ENCODE results near the gene PDXDC1.
"Not testable (repeated sequence)": the region's sequence is repeated elsewhere in the genome, so short reads cannot be mapped to it uniquely, and the experiment has no call there.

PDXDC1 gene

DNA sequence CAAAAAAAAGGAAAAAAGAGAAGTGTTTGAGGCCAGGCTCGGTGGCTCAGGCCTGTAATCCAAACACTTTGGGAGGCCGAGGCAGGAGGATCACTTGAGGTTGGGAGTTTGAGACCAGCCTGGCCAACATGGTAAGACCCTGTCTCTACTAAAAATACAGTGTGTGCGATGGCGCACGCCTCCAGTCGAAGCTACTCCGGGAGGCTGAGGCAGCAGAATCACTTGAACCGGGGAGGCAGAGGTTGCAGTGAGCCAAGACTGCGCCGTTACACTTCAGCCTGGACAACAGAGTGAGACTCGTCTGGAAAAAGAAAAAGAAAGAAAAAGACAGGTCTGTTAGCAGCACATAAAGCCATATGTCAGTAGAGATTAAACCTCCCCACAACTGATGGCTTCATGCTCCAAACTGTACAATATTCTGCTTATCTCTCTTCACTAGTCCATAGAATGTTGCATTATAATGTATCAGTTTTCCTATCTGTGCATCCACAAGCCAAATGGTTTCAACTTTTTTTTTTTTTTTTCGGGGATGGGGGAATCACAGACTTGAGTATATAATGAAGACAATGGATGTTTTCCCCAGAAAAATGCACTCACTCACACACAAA is 3.1 kb upstream of the PDXDC1 start:
- DNase-seq (ENCODE audit: extremely low read depth in 1 of 2, low read depth in 1 of 2) = not testable (repeated sequence)

DNA sequence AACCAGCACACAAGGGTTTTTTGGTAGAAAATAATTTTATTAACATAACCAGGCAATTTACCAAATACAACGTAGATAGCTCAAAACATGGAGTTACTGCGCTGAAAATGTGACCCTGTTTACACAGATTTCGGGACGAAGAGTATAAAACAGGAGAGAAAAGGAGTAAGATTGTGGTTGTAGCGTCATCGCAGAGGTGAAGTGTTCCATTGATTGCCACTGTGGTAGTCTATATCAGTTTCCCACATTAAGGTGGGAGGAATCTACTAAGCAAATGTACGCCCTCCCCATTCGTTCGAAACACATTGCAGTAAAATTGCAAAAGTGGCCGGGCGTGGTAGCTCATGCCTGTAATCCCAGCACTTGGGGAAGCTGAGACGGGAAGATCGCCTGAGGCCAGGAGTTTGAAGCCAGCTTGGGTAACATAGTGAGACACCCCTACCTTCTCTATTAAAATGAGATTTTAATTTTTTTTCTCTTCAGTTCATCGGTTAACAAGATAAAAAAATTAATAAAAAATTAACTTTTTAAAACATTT is 972 bp upstream of the PDXDC1 start:
- DNase-seq (ENCODE audit: extremely low read depth in 1 of 2, low read depth in 1 of 2) = not testable (repeated sequence)

DNA sequence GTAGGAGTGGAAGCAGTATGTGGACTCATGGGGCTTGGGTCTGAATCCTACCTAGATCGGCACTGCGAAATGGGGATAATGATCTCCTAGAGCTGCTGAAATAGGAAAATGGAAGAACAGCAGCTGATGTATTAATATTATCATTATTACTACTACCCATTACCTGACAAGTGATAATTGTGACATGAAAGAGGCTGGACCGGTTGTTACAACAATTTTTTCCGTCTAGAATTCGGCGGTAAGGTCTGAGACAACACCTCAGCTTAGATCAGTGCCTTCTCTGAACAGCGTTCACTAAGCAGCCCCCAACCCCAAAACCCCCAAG is 533 bp upstream of the PDXDC1 start:
- not testable (repeated sequence) for DNase-seq (ENCODE audit: extremely low read depth in 1 of 2, low read depth in 1 of 2)

DNA sequence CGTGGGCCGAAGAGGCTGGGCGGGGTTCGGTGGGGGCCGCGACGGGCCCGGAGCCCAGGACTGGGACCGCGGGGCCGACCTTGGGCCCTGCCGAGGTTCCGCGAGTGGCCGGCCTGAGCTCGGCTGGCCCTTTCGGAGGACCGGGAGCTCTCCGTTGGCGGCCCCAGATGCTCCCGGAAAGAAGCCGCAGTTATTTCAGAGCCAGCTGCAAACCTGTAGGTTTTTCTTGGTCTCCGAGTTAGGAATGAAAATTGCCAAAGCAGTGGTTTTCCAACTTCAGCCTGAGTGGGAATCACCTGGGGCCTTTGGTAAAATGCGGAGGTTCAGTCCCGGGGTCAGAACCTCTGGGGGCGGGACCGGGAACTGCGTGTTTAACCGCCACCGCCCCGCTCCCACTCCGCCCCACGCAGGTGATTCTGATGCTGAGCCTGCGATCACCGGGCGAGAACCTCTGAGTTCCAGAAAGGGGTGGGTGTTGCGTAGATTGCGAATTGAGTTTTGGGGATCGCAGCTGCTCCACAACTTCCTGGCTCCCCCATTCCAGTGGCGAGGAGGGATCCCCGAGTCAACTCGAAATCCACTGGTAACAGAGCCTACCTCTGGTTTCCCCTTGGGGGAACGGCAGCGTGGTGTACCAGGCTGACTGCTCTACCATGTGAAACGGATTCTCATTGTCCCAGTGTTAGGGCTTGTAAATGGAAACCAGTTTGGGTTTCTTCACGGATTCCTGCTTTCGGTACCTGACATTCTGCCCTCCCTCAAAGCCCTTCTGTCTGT is 780 bp downstream of the PDXDC1 start:
- peak; percentile 26 to 33 for DNase-seq (ENCODE audit: extremely low read depth in 1 of 2, low read depth in 1 of 2)

DNA sequence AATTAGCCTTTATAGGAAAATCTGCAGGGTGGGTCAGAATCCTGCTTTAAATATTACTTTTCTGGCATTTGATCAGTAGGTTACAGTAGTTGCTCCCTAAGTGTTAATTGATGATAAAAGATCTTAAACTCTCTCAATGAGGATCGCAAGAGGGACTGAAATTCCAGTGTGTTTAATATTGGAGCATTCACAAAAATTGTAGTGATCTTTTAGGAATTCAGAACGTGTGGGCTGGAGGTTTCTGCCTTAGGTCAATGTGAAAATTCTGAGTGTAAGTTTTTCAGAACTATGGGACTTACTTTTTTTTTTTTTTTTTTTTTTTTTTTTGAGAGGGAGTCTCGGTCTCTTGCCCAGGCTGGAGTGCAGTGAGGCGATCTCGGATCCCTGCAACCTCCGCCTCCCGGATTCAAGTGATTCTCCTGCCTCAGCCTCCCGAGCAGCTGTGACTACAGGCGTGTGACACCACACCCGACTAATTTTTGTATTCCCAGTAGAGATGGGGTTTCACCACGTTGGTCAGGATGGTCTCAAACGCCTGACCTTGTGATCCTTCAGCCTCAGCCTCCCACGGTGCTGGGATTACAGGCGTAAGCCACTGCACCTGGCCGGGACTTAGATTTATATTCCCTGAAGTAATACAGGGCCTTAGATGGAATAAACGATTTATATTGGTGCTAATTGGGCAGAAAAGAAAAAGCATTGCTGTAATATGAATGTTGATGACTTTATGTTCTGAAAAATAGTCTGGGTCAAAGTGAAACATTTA is 2.3 kb downstream of the PDXDC1 start:
- not testable (repeated sequence) for DNase-seq (ENCODE audit: extremely low read depth in 1 of 2, low read depth in 1 of 2)

DNA sequence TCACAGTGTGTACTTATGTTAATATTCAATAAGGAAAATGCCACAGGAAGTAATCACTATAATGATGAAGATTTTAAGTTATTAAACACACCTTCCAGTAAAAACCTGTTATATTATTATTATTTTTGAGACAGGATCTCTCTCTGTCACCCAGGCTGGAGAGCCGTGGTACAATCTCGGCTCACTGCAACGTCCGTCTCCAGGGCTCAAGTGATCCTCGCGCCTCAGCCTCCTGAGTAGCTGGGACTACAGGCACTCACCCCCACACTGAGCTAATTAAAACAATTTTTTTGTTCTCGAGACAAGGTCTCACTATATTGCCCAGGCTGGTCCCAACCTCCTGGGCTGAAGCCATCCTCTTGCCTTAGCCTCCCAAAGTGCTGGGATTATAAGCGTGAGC is 3.5 kb downstream of the PDXDC1 start:
- DNase-seq (ENCODE audit: extremely low read depth in 1 of 2, low read depth in 1 of 2) = not testable (repeated sequence)

DNA sequence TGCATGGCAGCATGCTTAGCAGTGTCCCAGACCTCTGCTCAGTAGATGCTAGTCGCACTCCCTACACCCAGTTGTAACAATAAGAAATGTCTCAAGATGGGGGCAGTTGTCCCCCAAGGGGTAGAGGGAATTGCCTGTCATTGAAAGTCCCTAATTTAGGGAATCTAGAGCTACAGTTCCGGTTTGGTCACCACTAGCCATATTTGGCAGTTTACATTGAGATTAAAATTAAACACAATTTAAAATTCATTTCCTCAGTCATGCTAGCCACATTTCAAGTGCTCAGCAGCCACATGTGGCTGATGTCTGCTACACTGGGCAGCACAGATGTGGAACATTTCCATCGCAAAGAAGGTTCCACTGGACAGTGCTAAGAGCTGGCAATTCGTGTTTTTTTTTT is 4.1 kb downstream of the PDXDC1 start:
- not testable (repeated sequence) for DNase-seq (ENCODE audit: extremely low read depth in 1 of 2, low read depth in 1 of 2)

DNA sequence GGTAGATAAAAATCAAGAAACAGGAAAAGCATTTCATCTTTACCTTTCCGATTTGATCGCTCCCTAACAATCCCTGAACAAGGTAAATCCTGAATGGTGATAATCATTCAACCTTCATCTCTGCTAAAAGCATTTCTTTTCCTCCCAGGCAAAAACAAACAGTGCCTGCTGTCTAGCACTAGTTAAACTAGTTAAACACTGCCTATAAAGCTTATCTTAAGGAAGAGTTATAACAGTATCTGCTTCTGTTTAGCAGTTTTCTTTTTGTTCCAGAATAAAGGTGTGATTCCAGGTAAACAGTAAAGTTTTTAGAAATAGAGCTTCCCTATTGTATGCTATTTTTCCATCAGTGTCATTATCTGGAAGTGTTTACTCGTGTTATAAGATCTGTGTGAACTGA is 6.4 kb downstream of the PDXDC1 start:
- not testable (repeated sequence) for DNase-seq (ENCODE audit: extremely low read depth in 1 of 2, low read depth in 1 of 2)

DNA sequence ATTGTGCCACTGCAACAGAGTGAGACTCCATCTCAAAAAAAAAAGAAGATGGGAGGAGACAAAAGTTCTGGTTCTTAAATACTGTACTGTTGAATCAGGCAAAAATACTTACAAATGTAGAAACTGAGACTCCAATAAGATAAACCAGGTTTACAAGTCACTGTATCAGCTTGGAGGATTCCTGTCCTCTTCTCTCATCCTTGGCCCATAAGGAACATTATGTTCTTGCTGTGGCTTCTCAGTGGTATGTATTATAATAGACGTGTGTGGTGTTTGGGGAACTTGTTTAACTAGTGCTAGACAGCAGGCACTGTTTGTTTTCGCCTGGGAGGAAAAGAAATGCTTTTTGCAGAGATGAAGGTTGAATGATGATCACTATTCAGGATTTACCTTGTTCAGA is 7.7 kb downstream of the PDXDC1 start:
- DNase-seq (ENCODE audit: extremely low read depth in 1 of 2, low read depth in 1 of 2) = not testable (repeated sequence)

DNA sequence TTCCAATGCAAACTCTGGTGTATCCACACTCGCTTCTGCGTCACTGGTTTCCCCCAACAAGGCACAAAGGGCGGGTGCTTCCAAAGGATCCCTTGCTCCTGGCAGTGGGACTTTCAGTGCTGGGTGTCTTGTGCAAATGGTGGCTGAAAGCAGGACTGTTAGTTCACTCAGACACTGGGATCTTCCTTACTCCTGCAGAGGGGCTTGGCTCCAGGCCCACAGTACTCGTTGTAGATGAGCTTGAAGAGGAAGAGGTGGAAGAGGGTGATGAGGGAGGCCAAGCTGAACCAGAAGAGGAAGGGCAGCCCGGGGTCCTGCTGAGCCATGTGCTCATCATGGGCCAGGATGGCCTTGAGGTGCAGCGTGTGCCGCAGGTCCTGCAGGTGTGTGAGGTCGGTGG is 13.3 kb downstream of the PDXDC1 start:
- not testable (repeated sequence) for DNase-seq (ENCODE audit: extremely low read depth in 1 of 2, low read depth in 1 of 2)

DNA sequence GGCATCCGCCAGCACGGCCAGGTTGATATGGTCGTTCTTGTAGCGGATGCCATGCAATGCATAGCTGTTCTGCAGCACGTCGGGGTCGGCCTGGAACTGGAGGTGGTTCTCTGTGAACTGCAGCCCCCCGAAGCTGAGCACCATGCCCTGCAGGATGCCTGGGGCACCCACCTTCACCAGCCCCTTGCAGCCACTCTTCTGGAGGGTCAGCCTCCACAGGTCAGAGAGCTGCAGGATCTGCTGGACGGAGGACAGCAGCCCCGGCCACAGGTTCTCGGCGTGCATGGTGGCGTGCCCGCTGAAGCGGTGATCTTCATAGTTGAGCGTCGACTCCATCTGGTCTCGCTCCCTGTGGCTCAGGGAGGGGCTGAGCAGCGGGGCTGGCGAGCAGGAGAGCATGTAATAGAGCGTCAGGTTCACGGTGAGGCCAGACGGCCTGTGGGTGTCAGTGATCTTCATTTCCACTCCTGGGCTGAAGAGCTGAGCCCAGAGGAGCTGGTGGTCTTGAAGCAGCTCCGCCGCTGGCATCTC is 13.9 kb downstream of the PDXDC1 start:
- DNase-seq (ENCODE audit: extremely low read depth in 1 of 2, low read depth in 1 of 2) = not testable (repeated sequence)

DNA sequence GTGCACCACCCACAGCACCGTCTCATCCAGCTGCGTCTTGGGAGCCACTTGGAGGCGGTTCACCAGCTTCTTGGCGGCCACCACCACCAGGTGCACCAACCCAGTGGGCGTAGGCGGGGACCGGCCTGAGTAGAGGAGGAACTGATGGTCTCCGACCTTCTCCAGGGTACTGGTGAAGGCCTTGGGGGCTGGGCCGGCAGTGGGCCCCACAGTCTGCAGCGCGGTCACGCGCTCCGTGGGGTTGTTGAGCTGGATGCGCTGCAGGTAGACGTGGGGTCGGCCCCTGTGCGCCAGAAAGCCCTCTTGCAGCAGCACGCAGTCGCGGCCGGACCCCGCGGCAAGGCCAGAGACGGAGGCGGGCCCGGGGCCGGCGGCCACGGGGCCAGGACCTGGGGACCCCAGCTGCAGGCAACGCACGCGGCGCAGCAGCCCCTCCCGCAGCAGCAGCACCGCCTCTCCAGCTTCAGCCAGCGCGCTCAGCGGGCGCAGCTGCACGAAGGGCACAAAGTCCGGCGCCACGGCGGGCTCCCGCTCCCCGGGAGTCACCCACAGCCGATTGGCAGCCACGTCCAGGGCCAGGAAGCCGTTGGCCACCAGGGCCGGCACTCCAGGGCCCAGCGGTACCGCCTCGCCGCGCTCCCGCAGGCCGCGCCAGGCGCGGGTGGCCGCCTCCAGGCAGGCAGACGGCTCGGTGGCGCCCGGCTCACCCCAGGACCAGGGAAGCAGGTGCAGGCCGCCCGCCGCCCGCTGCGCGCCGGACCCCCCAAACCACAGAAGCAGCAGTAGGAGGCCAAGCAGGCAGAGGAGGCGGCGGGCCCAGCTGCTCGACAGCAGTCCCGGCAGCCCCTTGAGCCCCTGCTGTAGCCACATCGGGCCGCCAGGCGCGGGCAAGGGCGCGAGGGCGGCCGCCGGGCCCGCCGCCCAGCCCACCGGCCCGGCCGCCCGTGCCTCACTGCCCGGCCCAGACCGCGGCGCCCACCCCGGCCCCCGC is 14.8 kb downstream of the PDXDC1 start:
- DNase-seq (ENCODE audit: extremely low read depth in 1 of 2, low read depth in 1 of 2) = not testable (repeated sequence)

DNA sequence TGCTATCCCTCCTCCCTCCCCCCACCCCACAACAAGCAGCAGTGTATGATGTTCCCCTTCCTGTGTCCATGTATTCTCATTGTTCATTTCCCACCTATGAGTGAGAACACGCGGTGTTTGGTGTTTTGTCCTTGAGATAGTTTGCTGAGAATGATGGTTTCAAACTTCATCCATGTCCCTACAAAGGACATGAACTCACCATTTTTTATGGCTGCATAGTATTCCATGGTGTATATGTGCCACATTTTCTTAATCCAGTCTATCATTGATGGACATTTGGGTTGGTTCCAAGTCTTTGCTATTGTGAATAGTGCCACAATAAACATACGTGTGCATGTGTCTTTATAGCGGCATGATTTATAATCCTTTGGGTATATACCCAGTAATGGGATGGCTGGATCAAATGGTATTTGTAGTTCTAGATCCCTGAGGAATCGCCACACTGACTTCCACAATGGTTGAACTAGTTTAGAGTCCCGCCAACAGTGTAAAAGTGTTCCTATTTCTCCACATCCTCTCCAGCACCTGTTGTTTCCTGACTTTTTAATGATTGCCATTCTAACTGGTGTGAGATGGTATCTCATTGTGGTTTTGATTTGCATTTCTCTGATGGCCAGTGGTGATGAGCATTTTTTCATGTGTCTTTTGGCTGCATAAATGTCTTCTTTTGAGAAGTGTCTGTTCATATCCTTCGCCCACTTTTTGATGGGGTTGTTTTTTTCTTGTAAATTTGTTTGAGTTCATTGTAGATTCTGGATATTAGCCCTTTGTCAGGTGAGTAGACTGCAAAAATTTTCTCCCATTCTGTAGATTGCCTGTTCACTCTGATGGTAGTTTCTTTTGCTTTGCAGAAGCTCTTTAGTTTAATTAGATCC is 18.7 kb downstream of the PDXDC1 start:
- DNase-seq (ENCODE audit: extremely low read depth in 1 of 2, low read depth in 1 of 2) = not testable (repeated sequence)

DNA sequence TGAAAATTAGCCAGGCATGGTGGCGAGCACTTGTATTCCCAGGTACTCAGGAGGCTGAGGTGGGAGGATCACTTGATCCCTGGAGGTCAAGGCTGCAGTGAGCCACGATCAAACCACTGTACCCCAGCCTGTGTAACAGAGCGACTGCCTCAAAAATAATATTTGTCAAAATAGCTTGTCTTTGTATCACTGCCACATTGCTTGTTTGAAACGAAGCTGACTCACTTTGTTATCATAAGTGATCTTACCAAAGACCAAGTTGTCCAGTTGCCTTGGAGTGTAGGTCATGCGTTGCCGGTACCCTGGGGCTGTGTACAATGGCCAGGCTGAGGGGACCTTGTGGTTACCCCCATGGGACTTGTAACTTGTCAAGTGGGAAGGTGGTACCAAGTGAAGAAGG is 21.9 kb downstream of the PDXDC1 start:
- not testable (repeated sequence) for DNase-seq (ENCODE audit: extremely low read depth in 1 of 2, low read depth in 1 of 2)

DNA sequence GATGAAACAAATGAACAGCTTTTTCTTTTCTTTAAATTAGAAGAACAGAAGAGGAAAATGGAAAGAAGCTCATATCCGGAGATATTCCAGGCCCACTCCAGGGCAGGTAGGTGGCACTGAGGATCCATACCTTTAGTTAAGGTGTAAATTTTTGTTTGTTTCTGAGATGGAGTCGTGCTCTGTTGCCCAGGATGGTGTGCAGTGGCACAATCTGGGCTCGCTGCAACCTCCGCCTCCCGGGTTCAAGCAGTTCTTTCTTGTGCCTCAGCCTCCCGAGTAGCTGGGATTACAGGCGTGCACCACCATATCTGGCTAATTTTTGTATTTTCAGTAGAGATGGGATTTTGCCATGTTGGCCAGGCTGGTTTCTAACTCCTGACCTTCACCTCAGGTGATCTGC is 23.5 kb downstream of the PDXDC1 start:
- not testable (repeated sequence) for DNase-seq (ENCODE audit: extremely low read depth in 1 of 2, low read depth in 1 of 2)

DNA sequence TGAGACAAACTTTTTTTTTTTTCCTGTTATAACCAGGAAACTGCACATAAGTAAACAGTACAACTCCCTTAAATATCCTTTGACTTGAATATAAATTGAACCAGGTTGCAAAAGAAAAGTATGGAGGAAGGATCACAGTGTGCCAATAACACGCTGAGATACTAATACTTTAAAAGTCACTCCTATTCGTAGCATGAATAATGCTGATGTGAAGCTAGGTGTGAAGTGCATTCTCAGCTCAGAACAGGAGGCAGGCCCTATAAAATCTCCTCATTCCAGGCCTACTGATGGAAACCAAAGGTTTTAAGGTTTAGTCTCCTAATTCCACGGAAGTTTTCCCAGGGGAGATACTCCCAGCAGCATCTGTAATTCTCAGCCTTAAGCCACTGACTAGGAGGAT is 25.0 kb downstream of the PDXDC1 start:
- not testable (repeated sequence) for DNase-seq (ENCODE audit: extremely low read depth in 1 of 2, low read depth in 1 of 2)

DNA sequence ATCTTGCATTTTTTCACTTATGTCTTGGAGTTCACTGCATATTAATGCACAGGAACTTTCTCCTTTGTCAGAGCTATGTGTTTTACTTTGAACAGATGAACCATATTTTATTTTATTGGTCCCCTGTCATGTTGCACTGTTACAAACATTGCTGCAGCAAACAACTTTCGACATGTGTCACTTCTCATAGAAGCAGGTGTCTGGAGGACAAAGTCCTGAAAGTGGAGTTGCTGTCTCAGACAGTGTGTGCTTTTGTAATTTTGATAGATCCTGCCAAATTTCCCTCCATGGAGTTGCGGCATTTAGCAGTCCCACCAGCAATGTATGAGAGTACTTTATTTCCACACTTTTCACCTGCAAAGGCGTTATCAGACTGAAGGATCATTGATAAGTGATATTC is 27.6 kb downstream of the PDXDC1 start:
- not testable (repeated sequence) for DNase-seq (ENCODE audit: extremely low read depth in 1 of 2, low read depth in 1 of 2)

DNA sequence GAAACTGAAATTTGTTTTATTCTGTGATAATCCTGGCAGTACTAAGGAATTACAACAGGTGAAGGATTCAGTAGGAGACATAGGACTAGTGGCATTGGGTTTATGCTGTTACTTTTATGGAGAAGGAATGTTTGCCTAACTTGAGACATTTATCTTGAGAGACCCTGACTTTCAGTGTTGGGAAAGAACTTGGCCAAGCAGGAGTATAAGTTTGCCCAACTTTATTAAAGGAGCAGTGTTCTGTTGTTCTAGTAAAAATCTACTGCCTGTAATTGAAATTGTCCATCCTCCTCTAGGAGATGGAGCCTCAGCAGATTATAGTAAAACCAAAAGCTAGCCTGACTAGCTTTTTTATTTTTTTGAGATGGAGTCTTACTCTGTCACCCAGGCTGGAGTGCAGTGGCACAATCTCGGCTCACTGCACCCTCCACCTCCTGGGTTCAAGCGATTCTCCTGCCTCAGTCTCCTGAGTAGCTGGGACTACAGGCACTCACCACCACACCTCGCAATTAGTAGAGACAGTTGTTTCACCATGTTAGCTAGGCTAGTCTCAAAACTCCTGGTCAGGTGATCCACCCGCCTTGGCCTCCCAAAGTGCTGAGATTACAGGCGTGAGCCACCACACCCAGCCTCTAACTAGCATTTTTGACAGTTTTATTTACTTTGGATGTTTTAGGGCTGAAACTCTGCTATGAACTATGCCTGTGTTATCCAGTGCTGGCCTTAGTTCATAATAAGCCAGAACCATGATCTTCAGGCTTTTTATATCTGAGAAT is 30.7 kb downstream of the PDXDC1 start:
- DNase-seq (ENCODE audit: extremely low read depth in 1 of 2, low read depth in 1 of 2) = not testable (repeated sequence)
